Measurements from ENCODE around the gene FKBP1C.
"Not testable (repeated sequence)": the region's sequence is repeated elsewhere in the genome, so short reads cannot be mapped to it uniquely, and the experiment has no call there.

FKBP1C gene

DNA sequence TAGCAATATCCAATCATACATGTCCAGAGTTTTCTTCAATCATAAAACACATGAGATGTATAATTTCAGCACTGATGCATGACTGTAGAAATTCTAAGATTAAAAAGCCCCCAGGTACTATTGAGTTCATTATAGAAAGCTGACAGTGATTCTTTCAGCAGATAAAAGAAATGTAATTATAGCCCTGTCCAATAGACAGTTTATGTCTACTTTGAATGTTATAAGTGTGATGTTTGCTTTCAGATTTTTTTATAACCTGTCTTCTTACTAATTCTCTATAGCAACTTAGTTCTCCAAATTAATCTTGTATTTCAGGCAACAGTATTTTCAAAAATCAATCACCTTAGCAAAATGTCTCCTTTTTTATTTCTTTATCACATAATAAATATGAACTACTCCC is 13.5 kb upstream of the FKBP1C start:
- DNase-seq (ENCODE audit: low read depth): no peak
- TF ChIP-seq CTCF (IDR thresholded peaks at IDR 0.05; ENCODE audit: low read depth, low read length, missing control alignments): no peak
- H3K4me3 ChIP-seq (ENCODE audit: low read depth, low read length): no peak overlapping the region

- DNase-seq (ENCODE audit: low read depth): no peak
- no peak overlapping the region for H3K4me3 ChIP-seq (ENCODE audit: low read depth, low read length)
- no peak for TF ChIP-seq CTCF (IDR thresholded peaks at IDR 0.05; ENCODE audit: low read depth, low read length, missing control alignments)
Observed at GRCh38 chr6:63213325-63213724, 2.1 kb downstream of the FKBP1C start.

DNA sequence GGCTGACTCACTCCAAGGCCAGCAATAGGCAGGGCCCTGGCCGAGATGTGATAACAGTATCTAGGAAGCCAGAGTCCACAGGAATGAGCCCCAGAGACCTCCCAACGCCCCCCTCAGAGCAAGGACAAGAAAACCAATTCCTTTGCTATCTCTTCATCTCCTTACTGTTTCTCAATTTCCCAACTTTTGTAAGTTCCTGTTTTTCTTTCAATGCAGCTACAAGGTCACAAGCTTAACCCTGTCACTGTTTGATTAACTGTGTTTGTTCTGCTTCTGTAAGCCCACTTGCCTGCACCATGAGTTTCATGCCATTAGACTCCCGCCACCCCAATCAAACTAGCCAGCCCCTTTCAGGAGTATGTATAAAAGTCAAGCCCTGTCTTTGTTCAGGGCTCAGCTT is 3.5 kb downstream of the FKBP1C start:
- DNase-seq (ENCODE audit: low read depth): no peak
- H3K4me3 ChIP-seq (ENCODE audit: low read depth, low read length): no peak overlapping the region
- TF ChIP-seq CTCF (IDR thresholded peaks at IDR 0.05; ENCODE audit: low read depth, low read length, missing control alignments): no peak

GRCh38 chr6:63224179-63224578 is 12.9 kb downstream of the FKBP1C start:
- no peak for TF ChIP-seq CTCF (IDR thresholded peaks at IDR 0.05; ENCODE audit: low read depth, low read length, missing control alignments)
- DNase-seq (ENCODE audit: low read depth): no peak
- no peak overlapping the region for H3K4me3 ChIP-seq (ENCODE audit: low read depth, low read length)

GRCh38 chr6:63225987-63226386 is 14.7 kb downstream of the FKBP1C start:
- DNase-seq (ENCODE audit: low read depth); H3K4me3 ChIP-seq (ENCODE audit: low read depth, low read length): not testable (repeated sequence)

GRCh38 chr6:63227928-63228894 is 16.9 kb downstream of the FKBP1C start:
- H3K4me3 ChIP-seq (ENCODE audit: low read depth, low read length); DNase-seq (ENCODE audit: low read depth): not testable (repeated sequence)

DNA sequence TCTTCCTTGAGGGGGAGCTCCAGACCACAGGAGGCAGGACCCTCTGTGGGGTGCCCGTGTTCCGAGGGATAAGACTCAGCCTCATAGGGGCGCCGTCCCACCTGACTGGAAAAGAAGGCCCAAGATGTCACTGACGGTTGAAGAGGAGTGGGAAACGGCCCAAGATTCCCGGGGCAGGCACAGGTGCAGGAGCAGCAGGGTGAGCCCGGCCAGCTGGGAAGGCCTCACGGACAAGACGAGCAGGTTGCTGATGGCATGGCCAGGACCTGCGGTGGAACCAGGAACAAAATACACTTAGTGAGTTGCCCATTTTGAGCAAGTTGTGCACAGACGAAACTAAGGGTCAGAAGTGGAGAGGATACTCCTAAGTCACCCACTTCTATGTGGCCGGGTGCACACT is 18.8 kb downstream of the FKBP1C start:
- not testable (repeated sequence) for H3K4me3 ChIP-seq (ENCODE audit: low read depth, low read length); DNase-seq (ENCODE audit: low read depth)

DNA sequence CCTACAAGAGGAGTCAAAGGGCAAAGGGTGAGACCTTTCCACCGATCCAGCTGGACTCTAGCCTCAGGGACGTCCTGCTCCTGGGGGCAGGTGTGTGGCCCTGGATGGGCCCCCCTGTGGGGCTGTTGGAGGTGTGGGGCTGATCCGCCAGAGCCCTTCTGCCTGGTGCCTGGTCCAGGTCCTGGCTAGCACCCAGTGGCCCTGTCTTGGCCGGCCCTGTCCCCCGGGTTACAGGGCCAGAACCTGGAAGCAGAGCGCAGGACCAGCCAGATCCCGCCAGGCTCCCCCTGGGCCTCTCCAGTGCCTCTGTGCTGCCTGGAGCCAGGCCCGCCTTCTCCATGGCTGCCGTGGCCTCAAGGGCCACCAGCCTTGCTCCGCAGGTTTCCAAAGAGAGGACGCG is 19.2 kb downstream of the FKBP1C start:
- DNase-seq (ENCODE audit: low read depth): not testable (repeated sequence)

DNA sequence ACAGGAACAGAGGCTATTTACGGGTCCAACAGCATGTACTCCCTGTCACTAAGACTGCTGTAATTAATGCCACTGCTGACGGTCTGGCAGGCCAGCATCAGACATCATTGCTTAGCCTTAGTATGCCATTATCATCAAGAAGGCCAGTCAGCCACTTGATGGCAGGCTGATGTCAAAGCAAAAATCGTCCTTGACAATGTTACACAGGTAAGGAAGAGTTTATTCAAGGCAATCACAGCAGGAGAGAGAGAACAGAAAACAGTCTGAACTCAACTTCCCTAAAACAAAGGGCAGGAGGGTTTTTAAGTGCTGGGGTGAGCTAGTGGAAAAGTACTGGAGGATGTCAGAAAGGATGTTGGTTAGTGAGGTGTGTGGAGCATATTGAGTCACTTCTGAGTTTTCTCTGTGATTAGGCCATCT is 25.1 kb downstream of the FKBP1C start:
- DNase-seq (ENCODE audit: low read depth): no peak
- no peak overlapping the region for H3K4me3 ChIP-seq (ENCODE audit: low read depth, low read length)
- TF ChIP-seq CTCF (IDR thresholded peaks at IDR 0.05; ENCODE audit: low read depth, low read length, missing control alignments): no peak

More for the DNA sequence above, 19.2 kb downstream of the FKBP1C start:
- H3K4me3 ChIP-seq (ENCODE audit: low read depth, low read length): not testable (repeated sequence)
